Trophoblast cell (in vitro differentiated cells and primary cell): ENCODE measurements around the gene FAM131B.

ENCODE experiments used
- DNase-seq, 2 donors: peaks; one replicate each; pipeline ENCODE4 v3.0.0-alpha.2; 2016
- H2AFZ ChIP-seq: 2 replicates; pipeline ENCODE4 v1.6.1; 2013; ENCODE audit warnings: low read length, moderate library complexity, mild to moderate bottlenecking; ENCODE audit not compliant: insufficient read depth, poor library complexity
- H2AK5ac ChIP-seq: 2 replicates; pipeline ENCODE4 v1.6.1; 2013; ENCODE audit warnings: mild to moderate bottlenecking, low read length
- H2BK120ac ChIP-seq: 2 replicates; pipeline ENCODE4 v1.6.1; 2013; ENCODE audit warnings: low read length, mild to moderate bottlenecking, moderate library complexity; ENCODE audit not compliant: insufficient read depth, poor library complexity
- H2BK12ac ChIP-seq: 2 replicates; pipeline ENCODE4 v1.6.1; 2013; ENCODE audit warnings: mild to moderate bottlenecking, low read length, moderate library complexity
- H2BK5ac ChIP-seq: 2 replicates; pipeline ENCODE4 v1.6.1; 2013; ENCODE audit warnings: low read length, low read depth, moderate library complexity, mild to moderate bottlenecking; ENCODE audit not compliant: poor library complexity
- H3K14ac ChIP-seq: 2 replicates; pipeline ENCODE4 v1.6.1; 2013; ENCODE audit warnings: mild to moderate bottlenecking, low read length
- H3K18ac ChIP-seq: 2 replicates; pipeline ENCODE4 v1.6.1; 2013; ENCODE audit warnings: mild to moderate bottlenecking, low read length
- H3K23ac ChIP-seq: 2 replicates; pipeline ENCODE4 v1.6.1; 2013; ENCODE audit warnings: low read length
- H3K27ac ChIP-seq: 2 replicates; pipeline ENCODE4 v1.5.1; 2013; ENCODE audit warnings: low read depth, mild to moderate bottlenecking, inconsistent platforms, low read length, moderate library complexity
- H3K27me3 ChIP-seq: 2 replicates; pipeline ENCODE4 v1.6.1; 2013; ENCODE audit warnings: inconsistent platforms, mild to moderate bottlenecking, low read length, moderate library complexity; ENCODE audit not compliant: insufficient read depth
- H3K36me3 ChIP-seq, 2 experiments: 1 replicate in 1 of 2; 2 replicates in 1 of 2; pipeline ENCODE4 v1.6.1; 2013; ENCODE audit warnings: low read length in 2 of 2, mild to moderate bottlenecking in 2 of 2, moderate library complexity in 1 of 2; ENCODE audit not compliant: insufficient read depth in 2 of 2, control insufficient read depth in 1 of 2
- H3K4ac ChIP-seq: 2 replicates; pipeline ENCODE4 v1.6.1; 2013; ENCODE audit warnings: low read depth, mild to moderate bottlenecking, low read length, moderate library complexity
- H3K4me1 ChIP-seq, 2 experiments: 1 replicate in 1 of 2; 2 replicates in 1 of 2; pipeline ENCODE4 v1.6.1; 2013; ENCODE audit warnings: low read length in 2 of 2, mild to moderate bottlenecking in 2 of 2, moderate library complexity in 1 of 2; ENCODE audit not compliant: insufficient read depth in 2 of 2, control insufficient read depth in 1 of 2
- H3K4me2 ChIP-seq: 2 replicates; pipeline ENCODE4 v1.6.1; 2013; ENCODE audit warnings: inconsistent platforms, mild to moderate bottlenecking, low read length, moderate library complexity
- H3K4me3 ChIP-seq: 2 replicates; pipeline ENCODE4 v1.5.1; 2013; ENCODE audit warnings: mild to moderate bottlenecking, low read depth, low read length, inconsistent platforms
- H3K79me1 ChIP-seq: one replicate; pipeline ENCODE4 v1.6.1; 2013; ENCODE audit warnings: low read length
- H3K79me2 ChIP-seq: 2 replicates; pipeline ENCODE4 v1.6.1; 2013; ENCODE audit warnings: low read length, mild to moderate bottlenecking; ENCODE audit not compliant: control insufficient read depth, insufficient read depth, poor library complexity
- H3K9ac ChIP-seq: 2 replicates; pipeline ENCODE4 v1.6.1; 2013; ENCODE audit warnings: mild to moderate bottlenecking, low read length
- H3K9me3 ChIP-seq: 2 replicates; pipeline ENCODE4 v1.6.1; 2013; ENCODE audit warnings: low read depth, mild to moderate bottlenecking, control low read depth, inconsistent platforms, low read length; ENCODE audit not compliant: insufficient read depth
- H4K12ac ChIP-seq: 2 replicates; pipeline ENCODE4 v1.6.1; 2013; ENCODE audit warnings: low read depth, mild to moderate bottlenecking, low read length, moderate library complexity
- H4K8ac ChIP-seq: 2 replicates; pipeline ENCODE4 v1.6.1; 2013; ENCODE audit warnings: low read depth, mild to moderate bottlenecking, low read length, moderate library complexity
- H4K91ac ChIP-seq: one replicate; pipeline ENCODE4 v1.6.1; 2013; ENCODE audit warnings: low read depth, mild to moderate bottlenecking, low read length, moderate library complexity
- WGBS: extraction: QIAGEN DNeasy Blood & Tissue Kit; methylation state at CpG from one replicate; pipeline ENCODE4 v1.1.7; 2013; ENCODE audit warnings: missing lambda C conversion rate; ENCODE audit not compliant: insufficient read length, insufficient coverage; ENCODE audit errors: extremely low coverage; 5-methylcytosine and 5-hydroxymethylcytosine counted together

FAM131B gene

DNA sequence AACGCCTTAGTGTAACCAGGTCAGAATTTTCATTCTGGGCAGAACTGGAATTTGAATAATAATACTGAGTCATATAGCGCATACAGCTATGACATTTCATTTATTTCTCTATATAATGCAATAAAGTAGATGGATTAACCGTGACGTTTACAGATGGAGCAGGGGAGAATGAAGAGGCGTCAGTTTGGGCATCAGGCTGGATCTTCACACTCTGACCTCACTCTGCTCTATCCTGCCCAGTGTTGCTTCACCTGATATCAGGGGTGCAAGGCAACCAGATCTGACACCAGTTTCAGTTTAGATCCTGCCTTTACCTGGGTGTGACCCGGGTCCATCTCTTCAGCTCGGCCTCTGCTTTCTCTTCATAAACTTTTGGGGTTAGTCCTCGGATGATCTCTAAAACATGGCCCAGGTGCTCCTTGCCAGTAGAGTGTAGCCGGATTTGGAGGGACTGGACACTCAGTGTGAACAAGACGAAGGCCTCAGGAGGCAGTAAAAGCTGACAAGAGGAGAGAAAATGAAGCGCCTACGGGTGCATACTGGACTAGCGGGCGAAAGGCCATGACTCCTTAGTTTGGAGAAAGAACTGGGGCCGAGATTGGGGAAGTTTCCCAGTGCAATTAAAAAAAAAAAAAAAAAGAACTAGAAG lies 17.2 kb upstream of the FAM131B start:
- Histone ChIP-seq H3K4ac (peak overlapping the region; percentile 63), H3K27ac (peak overlapping the region; percentile 79), H3K36me3 (peaks cover 21 to 22% of the 10 kb centered on the region in 2 experiments), H4K8ac (peak overlapping the region; percentile 67), H2BK120ac (peak overlapping the region; percentile 87), H3K9me3 (peaks cover 3% of the 10 kb centered on the region), H2AFZ (no peak overlapping the region), H3K27me3 (no peaks in the 10 kb centered on the region), H3K79me1 (peaks cover 31% of the 10 kb centered on the region), H3K9ac (peak overlapping the region; percentile 61), H2BK5ac (peak overlapping the region; percentile 73), H3K18ac (peak overlapping the region; percentile 77), H2BK12ac (peak overlapping the region; percentile 67), H4K12ac (peak overlapping the region; percentile 55), H3K23ac (no peak overlapping the region), H3K14ac (peak overlapping the region; percentile 65), H3K4me3 (peak overlapping the region; percentile 14), H4K91ac (peak overlapping the region; percentile 82), H3K4me1 (peaks cover 26 to 29% of the 10 kb centered on the region in 2 experiments), H3K79me2 (peaks cover 38% of the 10 kb centered on the region), H2AK5ac (peak overlapping the region; percentile 59), H3K4me2 (peak overlapping the region; percentile 87)
- no peak for DNase-seq
- no CpG with 5 or more reads among the region's 15 CpGs for WGBS

DNA sequence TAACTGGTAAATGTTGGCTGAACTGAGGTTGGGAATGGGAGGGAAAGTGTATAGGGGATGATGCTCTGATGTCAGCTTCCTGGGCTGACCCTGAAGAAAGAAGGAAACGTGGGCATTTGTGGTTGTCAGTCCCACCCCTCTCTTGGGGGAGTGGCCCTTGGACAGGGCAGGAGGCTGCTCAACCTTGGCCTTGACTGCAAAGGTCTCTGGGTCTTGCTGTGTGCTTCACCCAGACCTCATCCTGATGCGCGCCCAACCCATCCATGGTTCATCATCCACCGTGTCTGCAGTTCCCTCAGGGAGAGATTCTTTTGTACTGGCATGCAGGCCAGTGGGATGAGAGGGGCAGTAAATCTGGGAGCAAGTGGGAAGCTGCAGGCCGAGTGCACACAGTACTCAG lies 13.9 kb upstream of the FAM131B start:
- Histone ChIP-seq H3K27me3 (no peaks in the 10 kb centered on the region), H3K4me1 (peaks cover 4 to 8% of the 10 kb centered on the region in 2 experiments), H3K18ac (no peak overlapping the region), H2AK5ac (no peak overlapping the region), H2AFZ (no peak overlapping the region), H3K4me2 (no peak overlapping the region), H2BK120ac (no peak overlapping the region), H3K79me2 (peaks cover 9% of the 10 kb centered on the region), H2BK5ac (no peak overlapping the region), H3K79me1 (peaks cover 11% of the 10 kb centered on the region), H2BK12ac (no peak overlapping the region), H3K4me3 (no peak overlapping the region), H3K4ac (no peak overlapping the region), H4K12ac (no peak overlapping the region), H3K9ac (no peak overlapping the region), H4K8ac (no peak overlapping the region), H3K9me3 (peaks cover 3% of the 10 kb centered on the region), H3K27ac (no peak overlapping the region), H3K14ac (no peak overlapping the region), H3K23ac (no peak overlapping the region), H3K36me3 (no peaks in the 10 kb centered on the region), H4K91ac (no peak overlapping the region)
- DNase-seq, result no peak
- no CpG with 5 or more reads among the region's 5 CpGs for WGBS

DNA sequence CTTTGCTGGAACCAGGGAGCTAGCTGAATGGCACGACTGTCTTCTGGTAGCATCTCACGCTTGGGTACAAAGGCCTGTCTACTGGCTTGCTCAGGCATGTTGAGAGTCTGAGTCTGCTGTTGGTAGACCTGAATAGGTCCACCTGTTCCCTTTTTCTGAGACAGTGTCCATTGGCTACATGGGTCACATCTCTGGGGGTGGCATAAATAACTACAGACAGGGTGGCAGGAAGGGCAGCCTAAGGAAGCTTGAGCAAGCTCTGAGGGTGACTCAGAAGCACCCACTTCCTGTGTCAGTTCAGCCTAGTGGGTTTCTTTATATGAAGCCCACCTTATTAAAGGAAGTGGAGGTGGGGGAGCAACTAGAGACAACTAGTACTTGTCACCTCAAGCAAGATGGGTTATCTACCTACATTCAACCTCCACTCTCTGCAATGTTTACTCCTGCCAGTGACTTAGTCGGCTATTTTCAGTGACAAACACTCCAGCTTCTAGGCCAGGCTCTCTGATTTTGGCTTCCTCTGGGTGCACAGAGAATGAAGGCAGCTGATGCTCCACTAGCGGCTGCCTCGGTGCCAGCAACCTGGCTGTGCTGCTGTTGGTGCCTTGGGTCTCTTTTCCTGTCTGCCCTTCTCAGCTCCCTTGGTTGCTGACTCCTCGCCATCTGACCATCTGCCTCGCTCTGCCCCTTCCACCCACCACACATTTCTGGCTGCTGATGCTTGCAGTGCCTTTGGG lies 13.0 kb upstream of the FAM131B start:
- H3K4ac ChIP-seq, result no peak overlapping the region
- peaks cover 6% of the 10 kb centered on the region for H3K79me2 ChIP-seq
- no peak overlapping the region for H2AK5ac ChIP-seq
- peaks cover 3% of the 10 kb centered on the region for H3K9me3 ChIP-seq
- H4K12ac ChIP-seq, result no peak overlapping the region
- peaks cover 5 to 8% of the 10 kb centered on the region in 2 experiments for H3K4me1 ChIP-seq
- H2AFZ ChIP-seq, result no peak overlapping the region
- no peak overlapping the region for H3K4me2 ChIP-seq
- H4K91ac ChIP-seq, result no peak overlapping the region
- H3K4me3 ChIP-seq, result peak overlapping the region; percentile 16
- no peak overlapping the region for H2BK120ac ChIP-seq
- H3K23ac ChIP-seq, result no peak overlapping the region
- H3K27me3 ChIP-seq, result no peaks in the 10 kb centered on the region
- H3K36me3 ChIP-seq, result no peaks in the 10 kb centered on the region
- no peak overlapping the region for H3K9ac ChIP-seq
- no peak overlapping the region for H3K27ac ChIP-seq
- WGBS, result no CpG with 5 or more reads among the region's 7 CpGs
- H3K18ac ChIP-seq, result no peak overlapping the region
- H3K14ac ChIP-seq, result no peak overlapping the region
- no peak overlapping the region for H4K8ac ChIP-seq
- no peak overlapping the region for H2BK5ac ChIP-seq
- no peak for DNase-seq
- H2BK12ac ChIP-seq, result no peak overlapping the region
- peaks cover 8% of the 10 kb centered on the region for H3K79me1 ChIP-seq

DNA sequence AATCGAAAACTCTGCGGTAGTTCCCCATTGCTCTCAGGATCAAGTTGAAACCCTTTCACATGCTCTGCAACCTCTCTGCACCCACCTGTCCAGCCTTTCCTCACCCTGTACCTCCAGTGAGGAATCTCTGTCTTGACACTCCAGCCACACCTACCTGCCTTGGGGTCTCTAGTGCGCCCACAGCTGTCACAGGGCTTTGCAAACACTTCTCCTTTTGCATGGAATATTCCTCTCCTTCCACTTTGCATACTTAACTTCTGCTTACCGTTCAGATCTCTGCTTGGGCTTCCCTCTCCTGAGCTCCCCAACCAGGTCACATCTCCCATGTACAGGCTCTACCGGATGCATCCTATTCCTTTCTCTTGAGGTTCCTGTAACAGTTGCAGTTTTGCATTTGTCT lies 12.0 kb upstream of the FAM131B start:
- Histone ChIP-seq H2BK12ac (no peak overlapping the region), H3K36me3 (no peaks in the 10 kb centered on the region), H2AFZ (no peak overlapping the region), H3K9ac (no peak overlapping the region), H3K4me1 (peaks cover 9 to 13% of the 10 kb centered on the region in 2 experiments), H3K18ac (no peak overlapping the region), H2BK120ac (no peak overlapping the region), H3K27ac (no peak overlapping the region), H3K9me3 (peaks cover 3% of the 10 kb centered on the region), H4K8ac (no peak overlapping the region), H2AK5ac (no peak overlapping the region), H3K79me1 (peaks cover 2% of the 10 kb centered on the region), H3K4ac (no peak overlapping the region), H3K79me2 (no peaks in the 10 kb centered on the region), H3K27me3 (no peaks in the 10 kb centered on the region), H4K91ac (no peak overlapping the region), H2BK5ac (no peak overlapping the region), H3K4me3 (no peak overlapping the region), H3K4me2 (no peak overlapping the region), H3K14ac (no peak overlapping the region), H4K12ac (no peak overlapping the region), H3K23ac (no peak overlapping the region)
- DNase-seq, result no peak
- whole genome bisulfite sequencing, result no CpG with 5 or more reads among the region's 5 CpGs
